GM23248 (cell line): ENCODE results near the gene KCNK6.

Experiments
- EZH2 ChIP-seq: fragments of 200-600 bp; sonication (generic); IDR thresholded peaks from 2 replicates; pipeline ENCODE4 v1.6.1; 2018; ENCODE audit warnings: antibody characterized with exemption, mild to moderate bottlenecking; ENCODE audit not compliant: insufficient read depth, poor library complexity, severe bottlenecking
- EZH2phosphoT487 ChIP-seq: fragments of 200-600 bp; sonication (generic); IDR thresholded peaks from 2 replicates; pipeline ENCODE4 v1.6.1; 2018; ENCODE audit warnings: antibody characterized with exemption, moderate library complexity, mild to moderate bottlenecking, low read depth; ENCODE audit not compliant: insufficient read depth

GRCh38 chr19:38377052-38377451, 57.4 kb downstream of the KCNK6 start:
- no peak for TF ChIP-seq EZH2phosphoT487
- TF ChIP-seq EZH2: no peak
